K562 (cell line): Measurements from ENCODE around the gene SCLY.

Experiments
- TFE3 ChIP-seq: fragments of 450-650 bp; formaldehyde crosslinking; IDR thresholded peaks from 2 replicates; pipeline ENCODE4 v1.4.0; 2020; ENCODE audit warnings: mild to moderate bottlenecking, mixed read lengths
- TF ChIP-seq, protein P1 (sequence below), 2 experiments: fragments of 450-650 bp; formaldehyde crosslinking in 1 of 2; IDR thresholded peaks; 2 replicates each; pipeline versions ENCODE4 v1.4.0 to v1.6.1; 2014 to 2020; ENCODE audit warnings: mild to moderate bottlenecking in 2 of 2, borderline replicate concordance in 1 of 2, low read depth in 1 of 2
- TF ChIP-seq, protein P2 (sequence below): fragments of 250-450 bp; sonication (Bioruptor Pico); IDR thresholded peaks from 2 replicates; pipeline ENCODE4 v1.5.1; 2021; ENCODE audit warnings: mild to moderate bottlenecking

DNA sequence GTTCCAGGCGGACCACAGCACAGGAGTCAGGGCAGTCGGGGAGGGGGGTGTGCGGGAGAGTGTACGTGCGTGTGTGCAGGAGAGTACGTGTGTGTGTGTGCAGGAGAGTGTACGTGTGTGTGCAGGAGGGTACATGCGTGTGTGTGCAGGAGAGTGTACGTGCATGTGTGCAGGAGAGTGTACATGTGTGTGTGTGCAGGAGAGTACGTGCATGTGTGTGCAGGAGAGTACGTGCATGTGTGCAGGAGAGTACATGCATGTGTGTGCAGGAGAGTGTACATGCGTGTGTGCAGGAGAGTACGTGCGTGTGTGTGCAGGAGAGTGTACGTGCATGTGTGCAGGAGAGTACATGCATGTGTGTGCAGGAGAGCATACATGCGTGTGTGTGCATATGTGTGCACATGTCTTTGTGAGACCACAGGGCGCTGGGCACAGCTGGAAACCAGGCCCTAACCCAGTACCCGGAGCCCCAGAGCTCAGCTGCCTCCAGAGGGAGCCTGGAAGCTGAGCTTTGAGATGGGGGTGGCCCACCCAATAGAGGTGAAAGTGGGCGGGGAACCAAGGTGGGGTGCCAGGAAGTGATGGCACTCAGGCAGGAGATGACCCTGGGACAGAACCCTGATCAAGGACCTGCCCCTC lies 63.8 kb downstream of the SCLY start:
- TF ChIP-seq TFE3 (CRISPR knock-in tag): no peak
- TF ChIP-seq, protein P1, sequence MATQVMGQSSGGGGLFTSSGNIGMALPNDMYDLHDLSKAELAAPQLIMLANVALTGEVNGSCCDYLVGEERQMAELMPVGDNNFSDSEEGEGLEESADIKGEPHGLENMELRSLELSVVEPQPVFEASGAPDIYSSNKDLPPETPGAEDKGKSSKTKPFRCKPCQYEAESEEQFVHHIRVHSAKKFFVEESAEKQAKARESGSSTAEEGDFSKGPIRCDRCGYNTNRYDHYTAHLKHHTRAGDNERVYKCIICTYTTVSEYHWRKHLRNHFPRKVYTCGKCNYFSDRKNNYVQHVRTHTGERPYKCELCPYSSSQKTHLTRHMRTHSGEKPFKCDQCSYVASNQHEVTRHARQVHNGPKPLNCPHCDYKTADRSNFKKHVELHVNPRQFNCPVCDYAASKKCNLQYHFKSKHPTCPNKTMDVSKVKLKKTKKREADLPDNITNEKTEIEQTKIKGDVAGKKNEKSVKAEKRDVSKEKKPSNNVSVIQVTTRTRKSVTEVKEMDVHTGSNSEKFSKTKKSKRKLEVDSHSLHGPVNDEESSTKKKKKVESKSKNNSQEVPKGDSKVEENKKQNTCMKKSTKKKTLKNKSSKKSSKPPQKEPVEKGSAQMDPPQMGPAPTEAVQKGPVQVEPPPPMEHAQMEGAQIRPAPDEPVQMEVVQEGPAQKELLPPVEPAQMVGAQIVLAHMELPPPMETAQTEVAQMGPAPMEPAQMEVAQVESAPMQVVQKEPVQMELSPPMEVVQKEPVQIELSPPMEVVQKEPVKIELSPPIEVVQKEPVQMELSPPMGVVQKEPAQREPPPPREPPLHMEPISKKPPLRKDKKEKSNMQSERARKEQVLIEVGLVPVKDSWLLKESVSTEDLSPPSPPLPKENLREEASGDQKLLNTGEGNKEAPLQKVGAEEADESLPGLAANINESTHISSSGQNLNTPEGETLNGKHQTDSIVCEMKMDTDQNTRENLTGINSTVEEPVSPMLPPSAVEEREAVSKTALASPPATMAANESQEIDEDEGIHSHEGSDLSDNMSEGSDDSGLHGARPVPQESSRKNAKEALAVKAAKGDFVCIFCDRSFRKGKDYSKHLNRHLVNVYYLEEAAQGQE (IDR thresholded peaks at IDR 0.05; ENCODE audit: borderline replicate concordance): no peak
- TF ChIP-seq, protein P1 (CRISPR knock-in tag; IDR thresholded peaks at IDR 0.05; ENCODE audit: low read depth): no peak
- TF ChIP-seq, protein P2, sequence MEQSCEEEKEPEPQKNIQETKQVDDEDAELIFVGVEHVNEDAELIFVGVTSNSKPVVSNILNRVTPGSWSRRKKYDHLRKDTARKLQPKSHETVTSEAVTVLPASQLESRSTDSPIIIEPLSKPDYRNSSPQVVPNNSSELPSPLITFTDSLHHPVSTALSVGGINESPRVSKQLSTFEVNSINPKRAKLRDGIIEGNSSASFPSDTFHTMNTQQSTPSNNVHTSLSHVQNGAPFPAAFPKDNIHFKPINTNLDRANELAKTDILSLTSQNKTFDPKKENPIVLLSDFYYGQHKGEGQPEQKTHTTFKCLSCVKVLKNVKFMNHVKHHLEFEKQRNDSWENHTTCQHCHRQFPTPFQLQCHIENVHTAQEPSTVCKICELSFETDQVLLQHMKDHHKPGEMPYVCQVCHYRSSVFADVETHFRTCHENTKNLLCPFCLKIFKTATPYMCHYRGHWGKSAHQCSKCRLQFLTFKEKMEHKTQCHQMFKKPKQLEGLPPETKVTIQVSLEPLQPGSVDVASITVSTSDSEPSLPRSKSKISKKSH (CRISPR knock-in tag): no peak
